ENCODE results near the gene CHRD.
A peak's percentile ranks its signal among the peaks of the same experiment; 100 is the strongest.

Gene CHRD

GRCh38 chr3:184384342-184384741 lies 4.5 kb downstream of the CHRD start:
- no peak for DNase-seq

- DNase-seq, result no peak
Measured at GRCh38 chr3:184384856-184385422, 5.1 kb downstream of the CHRD start.

GRCh38 chr3:184386047-184386806 lies 6.4 kb downstream of the CHRD start:
- no peak for DNase-seq

- DNase-seq, result no peak
Measured at GRCh38 chr3:184387174-184387714, 7.4 kb downstream of the CHRD start.

- DNase-seq, result no peak
Measured at GRCh38 chr3:184388164-184388935, 8.5 kb downstream of the CHRD start.

GRCh38 chr3:184388936-184389230 lies 9.0 kb downstream of the CHRD start:
- no peak for DNase-seq

GRCh38 chr3:184389384-184389783 lies 9.5 kb downstream of the CHRD start:
- DNase-seq, result no peak

GRCh38 chr3:184389935-184390528 lies 10.2 kb downstream of the CHRD start:
- no peak for DNase-seq

GRCh38 chr3:184391266-184391665 lies 11.4 kb downstream of the CHRD start:
- DNase-seq, result no peak

GRCh38 chr3:184395320-184395660 lies 15.4 kb downstream of the CHRD start:
- DNase-seq, result no peak

GRCh38 chr3:184399410-184399809 lies 19.6 kb downstream of the CHRD start:
- no peak for DNase-seq

- DNase-seq, result no peak
Measured at GRCh38 chr3:184405075-184406030, 25.5 kb downstream of the CHRD start.

- no peak for DNase-seq
Measured at GRCh38 chr3:184409331-184409926, 29.6 kb downstream of the CHRD start.

GRCh38 chr3:184409946-184410500 lies 30.2 kb downstream of the CHRD start:
- no peak for DNase-seq

- DNase-seq, result no peak
Measured at GRCh38 chr3:184414418-184415202, 34.8 kb downstream of the CHRD start.

- DNase-seq, result no peak
Measured at GRCh38 chr3:184415203-184415490, 35.3 kb downstream of the CHRD start.

- DNase-seq, result peak; percentile 13 to 60 (median 35)
Measured at GRCh38 chr3:184417619-184418327, 37.9 kb downstream of the CHRD start.

- no peak for DNase-seq
Measured at GRCh38 chr3:184419171-184419570, 39.3 kb downstream of the CHRD start.

- DNase-seq, result no peak
Measured at GRCh38 chr3:184423561-184423960, 43.7 kb downstream of the CHRD start.

- DNase-seq, result no peak
Measured at GRCh38 chr3:184426691-184427141, 46.9 kb downstream of the CHRD start.

All from activated naive CD4-positive, alpha-beta T cell (primary cell).